PC-9 (cell line): ENCODE measurements around the gene ZNF628.

ENCODE experiments used
- EZH2 ChIP-seq: fragments of 200-600 bp; sonication (generic); IDR thresholded peaks from 2 replicates; pipeline ENCODE4 v1.8.0; 2017; ENCODE audit warnings: antibody characterized with exemption, low read depth
- TF ChIP-seq, protein P1 (sequence below): fragments of 200-600 bp; sonication (generic); conservative IDR thresholded peaks from 2 replicates; pipeline ENCODE4 v1.6.1; 2017; ENCODE audit warnings: mixed run types, antibody characterized with exemption, mild to moderate bottlenecking, moderate library complexity

DNA sequence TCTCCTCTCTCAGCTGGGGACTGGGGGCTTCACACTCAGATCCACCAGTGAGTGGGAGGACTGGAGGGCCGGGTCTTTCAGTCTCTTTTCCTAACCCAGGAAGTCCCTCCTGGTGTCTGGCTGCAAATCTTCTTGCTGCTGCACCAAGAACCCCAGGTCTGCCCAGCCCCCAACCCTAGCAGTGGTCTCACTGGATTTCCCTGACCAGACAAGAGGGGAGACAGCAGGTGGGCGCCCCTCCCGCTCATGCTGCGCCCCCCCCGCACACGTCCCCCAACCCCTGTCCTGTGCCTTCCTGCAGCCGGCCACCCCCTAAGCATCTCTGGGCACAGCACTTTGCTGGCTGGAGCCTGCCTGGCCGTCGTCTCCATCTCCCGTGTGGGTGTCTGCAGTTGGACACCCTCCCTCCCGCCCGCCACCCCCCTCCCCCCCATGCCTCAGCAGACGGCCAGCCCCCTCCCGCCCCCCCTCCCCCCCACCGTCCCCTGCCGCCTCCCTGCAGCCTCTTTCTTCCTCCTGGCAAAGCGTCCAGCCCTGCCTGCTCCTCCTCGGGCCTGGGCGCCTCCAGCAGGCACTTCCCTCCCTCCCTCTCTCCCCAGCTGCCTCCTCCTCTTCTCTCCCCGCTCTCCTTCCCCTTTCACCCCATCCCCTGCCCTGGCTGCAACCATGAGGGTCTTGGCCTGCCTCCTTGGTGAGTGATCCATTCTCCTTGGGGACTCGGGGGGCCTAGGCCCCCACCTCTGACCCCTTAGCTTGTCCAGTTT lies 11.7 kb downstream of the ZNF628 start, which contains the start of gene SSC5D:
- TF ChIP-seq, protein P1, sequence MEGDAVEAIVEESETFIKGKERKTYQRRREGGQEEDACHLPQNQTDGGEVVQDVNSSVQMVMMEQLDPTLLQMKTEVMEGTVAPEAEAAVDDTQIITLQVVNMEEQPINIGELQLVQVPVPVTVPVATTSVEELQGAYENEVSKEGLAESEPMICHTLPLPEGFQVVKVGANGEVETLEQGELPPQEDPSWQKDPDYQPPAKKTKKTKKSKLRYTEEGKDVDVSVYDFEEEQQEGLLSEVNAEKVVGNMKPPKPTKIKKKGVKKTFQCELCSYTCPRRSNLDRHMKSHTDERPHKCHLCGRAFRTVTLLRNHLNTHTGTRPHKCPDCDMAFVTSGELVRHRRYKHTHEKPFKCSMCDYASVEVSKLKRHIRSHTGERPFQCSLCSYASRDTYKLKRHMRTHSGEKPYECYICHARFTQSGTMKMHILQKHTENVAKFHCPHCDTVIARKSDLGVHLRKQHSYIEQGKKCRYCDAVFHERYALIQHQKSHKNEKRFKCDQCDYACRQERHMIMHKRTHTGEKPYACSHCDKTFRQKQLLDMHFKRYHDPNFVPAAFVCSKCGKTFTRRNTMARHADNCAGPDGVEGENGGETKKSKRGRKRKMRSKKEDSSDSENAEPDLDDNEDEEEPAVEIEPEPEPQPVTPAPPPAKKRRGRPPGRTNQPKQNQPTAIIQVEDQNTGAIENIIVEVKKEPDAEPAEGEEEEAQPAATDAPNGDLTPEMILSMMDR, result no peak
- TF ChIP-seq EZH2, result no peak
